D721Med (cell line): ENCODE data around the gene ZBTB7C.

Experiments
- DNase-seq: peaks from one replicate; pipeline ENCODE4 v3.0.0; 2011; ENCODE audit warnings: low spot score; ENCODE audit not compliant: insufficient read length
- FAIRE-seq: peaks from 2 replicates; lab custom pipeline; 2011; peaks lifted over from hg19 to GRCh38; lab: Jason Lieb, UNC
- CTCF ChIP-seq: IDR thresholded peaks from 2 replicates; pipeline ENCODE4 v1.5.1; 2012; ENCODE audit warnings: mild to moderate bottlenecking, control low read depth; ENCODE audit not compliant: insufficient read depth; ENCODE audit errors: missing control alignments

Gene ZBTB7C

GRCh38 chr18:48295586-48296311 lies 113.4 kb downstream of the ZBTB7C start:
- TF ChIP-seq CTCF, result peak; percentile 8
- FAIRE-seq, result no peak
- DNase-seq, result no peak

GRCh38 chr18:48294899-48295585 lies 114.1 kb downstream of the ZBTB7C start:
- peak; percentile 19 for DNase-seq
- FAIRE-seq, result no peak
- TF ChIP-seq CTCF, result no peak

- FAIRE-seq (no peak), DNase-seq (no peak)
- TF ChIP-seq CTCF, result no peak
Observed at GRCh38 chr18:48293954-48294898, 115.0 kb downstream of the ZBTB7C start.

- no peak for TF ChIP-seq CTCF
- FAIRE-seq (peak; percentile 35), DNase-seq (no peak)
Observed at GRCh38 chr18:48292782-48293424, 116.3 kb downstream of the ZBTB7C start.

- FAIRE-seq, result no peak
- TF ChIP-seq CTCF, result no peak
- DNase-seq, result no peak
Observed at GRCh38 chr18:48292229-48292628, 117.0 kb downstream of the ZBTB7C start.

DNA sequence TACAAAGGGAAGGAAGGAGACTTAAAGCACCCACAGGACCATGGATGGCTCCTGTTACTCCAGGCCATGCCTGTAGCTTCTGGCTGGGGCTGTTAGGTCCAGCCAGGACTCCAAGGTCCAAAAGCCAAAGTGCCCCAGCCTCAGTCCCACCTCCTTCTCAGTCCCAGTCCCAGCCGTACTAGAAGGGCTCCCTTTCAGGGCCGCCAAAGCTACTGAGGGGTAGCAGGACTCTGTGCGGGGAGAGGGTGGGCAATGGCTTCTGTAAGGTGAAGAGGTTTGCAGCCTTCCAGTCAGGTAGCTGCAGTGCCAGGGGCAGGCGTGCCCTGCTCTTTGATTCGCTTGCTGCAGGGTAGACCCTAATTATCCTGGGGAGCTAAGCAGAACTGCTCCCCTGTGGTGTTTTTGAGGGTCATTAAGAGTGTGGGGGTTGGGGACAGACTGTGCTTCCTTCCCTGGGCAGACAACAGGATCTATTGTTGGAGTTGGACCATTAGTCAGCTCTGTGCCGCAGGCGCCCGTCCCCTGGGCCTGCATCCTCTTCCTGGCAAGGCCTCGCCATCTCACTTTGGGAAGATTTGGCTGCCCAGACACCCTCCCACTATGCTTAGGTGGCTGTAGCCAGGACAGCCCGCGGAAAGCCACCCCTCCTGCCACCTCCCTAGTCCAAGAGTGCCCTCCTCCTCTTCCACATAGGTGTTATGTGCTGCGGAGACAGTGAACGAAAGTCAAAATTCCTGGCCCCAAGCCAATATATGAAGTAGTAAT lies 118.8 kb downstream of the ZBTB7C start:
- FAIRE-seq (no peak), DNase-seq (no peak)
- TF ChIP-seq CTCF, result no peak
